Keratinocyte (primary cell): ENCODE results near the gene NUP210.

Source experiments
- EZH2 ChIP-seq: IDR thresholded peaks from one replicate; pipeline ENCODE4 v1.6.1; 2012; ENCODE audit warnings: inconsistent platforms, mild to moderate bottlenecking, low read length, moderate library complexity
- TF ChIP-seq, protein P1 (sequence below), 3 experiments: IDR thresholded peaks in 1 of 3; conservative IDR thresholded peaks in 1 of 3; optimal IDR thresholded peaks in 1 of 3; 2 replicates in 2 of 3; 3 replicates in 1 of 3; pipeline versions ENCODE3 to v1.5.1; 2011; ENCODE audit warnings: low read length in 3 of 3, mild to moderate bottlenecking in 3 of 3, moderate library complexity in 2 of 3, control low read depth in 1 of 3, inconsistent platforms in 1 of 3; ENCODE audit not compliant: insufficient read depth in 2 of 3; ENCODE audit errors: extremely low read depth in 1 of 3

DNA sequence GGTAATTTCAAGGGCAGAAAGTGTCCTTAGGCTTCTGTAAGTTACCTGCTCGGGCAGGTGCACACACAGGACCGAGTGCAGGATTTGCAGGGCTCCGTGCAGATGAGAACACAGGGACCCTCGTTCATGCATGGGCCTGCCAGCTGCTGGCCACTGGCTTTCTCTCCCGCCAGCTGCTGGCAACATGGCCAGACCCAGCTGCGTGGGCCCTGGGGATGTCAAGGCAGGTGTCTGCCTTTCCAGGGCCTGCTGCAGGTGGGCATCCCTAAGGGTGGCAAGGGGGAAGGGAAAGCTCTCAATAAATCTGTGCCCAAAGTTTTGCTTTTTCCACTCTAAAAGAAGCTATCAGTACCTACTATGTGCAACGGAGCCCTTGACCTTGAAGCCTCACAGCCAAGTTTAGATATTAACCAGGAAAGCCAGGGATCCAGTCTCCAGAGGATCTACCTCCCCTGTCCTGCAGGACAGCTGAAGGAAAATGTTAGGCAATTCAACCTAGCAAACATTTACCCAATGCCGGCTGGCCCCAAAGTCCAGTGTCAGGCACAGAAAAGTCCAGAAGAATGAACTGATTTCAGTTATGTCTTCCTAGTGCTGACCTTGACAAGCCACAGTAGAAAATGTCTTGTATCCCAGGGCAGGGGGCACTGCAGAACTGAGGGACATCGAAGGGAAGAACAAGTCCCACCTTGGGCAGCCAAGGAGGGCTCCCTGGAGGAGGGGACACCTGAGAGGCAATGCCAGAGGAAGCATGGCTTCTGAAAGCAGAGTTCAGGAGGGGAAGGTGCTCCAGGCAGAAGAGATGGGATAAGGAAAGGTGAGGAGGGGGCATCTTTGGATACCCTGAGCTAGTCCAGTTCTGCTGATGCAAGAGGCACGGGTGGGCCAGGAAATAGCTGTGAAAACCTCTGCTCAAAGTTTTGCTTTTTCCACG lies 26.4 kb downstream of the NUP210 start:
- no peak for TF ChIP-seq EZH2
- TF ChIP-seq, protein P1, sequence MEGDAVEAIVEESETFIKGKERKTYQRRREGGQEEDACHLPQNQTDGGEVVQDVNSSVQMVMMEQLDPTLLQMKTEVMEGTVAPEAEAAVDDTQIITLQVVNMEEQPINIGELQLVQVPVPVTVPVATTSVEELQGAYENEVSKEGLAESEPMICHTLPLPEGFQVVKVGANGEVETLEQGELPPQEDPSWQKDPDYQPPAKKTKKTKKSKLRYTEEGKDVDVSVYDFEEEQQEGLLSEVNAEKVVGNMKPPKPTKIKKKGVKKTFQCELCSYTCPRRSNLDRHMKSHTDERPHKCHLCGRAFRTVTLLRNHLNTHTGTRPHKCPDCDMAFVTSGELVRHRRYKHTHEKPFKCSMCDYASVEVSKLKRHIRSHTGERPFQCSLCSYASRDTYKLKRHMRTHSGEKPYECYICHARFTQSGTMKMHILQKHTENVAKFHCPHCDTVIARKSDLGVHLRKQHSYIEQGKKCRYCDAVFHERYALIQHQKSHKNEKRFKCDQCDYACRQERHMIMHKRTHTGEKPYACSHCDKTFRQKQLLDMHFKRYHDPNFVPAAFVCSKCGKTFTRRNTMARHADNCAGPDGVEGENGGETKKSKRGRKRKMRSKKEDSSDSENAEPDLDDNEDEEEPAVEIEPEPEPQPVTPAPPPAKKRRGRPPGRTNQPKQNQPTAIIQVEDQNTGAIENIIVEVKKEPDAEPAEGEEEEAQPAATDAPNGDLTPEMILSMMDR (optimal IDR thresholded peaks at IDR 0.05 in 1 of 3, IDR thresholded peaks at IDR 0.05 in 1 of 3, conservative IDR thresholded peaks at IDR 0.05 in 1 of 3; ENCODE audit: extremely low read depth in 1 of 3, insufficient read depth in 2 of 3, low read length in 3 of 3): no peak
